GM18511 (cell line): ENCODE results near the gene MANSC1.
"Not testable (repeated sequence)": the region's sequence is repeated elsewhere in the genome, so short reads cannot be mapped to it uniquely, and the experiment has no call there.

ENCODE experiments used
- ATAC-seq: cut with Tn5 transposase; IDR thresholded peaks from one replicate; pipeline ENCODE4 v1.9.1; 2021; ENCODE audit warnings: mild to moderate bottlenecking, moderate library complexity; ENCODE audit not compliant: unreplicated experiment

Gene MANSC1

DNA sequence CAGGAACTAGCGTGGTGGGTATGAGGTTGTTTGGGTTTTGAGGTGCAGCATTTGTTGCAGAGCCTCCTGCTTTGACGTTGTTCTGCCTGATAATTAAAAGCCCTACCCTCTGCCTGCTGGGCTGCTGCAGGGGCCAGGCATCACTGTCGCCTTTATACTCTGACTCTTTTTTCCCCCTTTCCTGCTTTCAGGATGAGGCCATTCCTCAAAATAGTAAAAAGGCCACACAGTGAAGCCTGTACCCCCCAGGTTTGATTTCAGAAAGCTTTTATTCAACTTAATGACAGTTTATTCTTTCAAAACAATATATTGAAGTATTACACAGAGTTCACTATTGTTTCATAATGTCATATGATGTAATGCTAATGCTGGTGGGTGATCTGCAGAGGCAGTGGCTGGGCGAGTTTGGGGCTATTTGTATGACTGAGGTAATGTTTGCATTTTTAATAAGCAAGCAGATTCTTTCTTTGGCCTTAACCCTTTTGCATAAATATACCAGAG is 15.9 kb upstream of the MANSC1 start:
- ATAC-seq = no peak

DNA sequence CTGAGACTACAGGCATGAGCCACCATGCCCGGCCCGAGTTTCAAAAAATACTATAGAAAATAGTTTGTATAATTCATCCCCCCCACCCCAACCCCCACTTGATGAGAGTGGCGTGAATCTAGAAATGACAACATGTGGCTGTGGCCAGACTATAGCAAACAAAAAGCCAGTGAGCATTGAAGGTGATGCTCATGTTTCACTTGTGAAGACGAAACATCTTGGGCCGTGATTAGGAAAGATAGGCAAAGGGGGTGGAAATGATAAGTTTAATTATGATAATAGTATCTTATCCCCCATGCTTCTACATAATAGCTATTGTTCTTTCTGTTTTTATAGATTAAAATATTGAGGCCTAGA is 15.4 kb upstream of the MANSC1 start:
- no peak for ATAC-seq

DNA sequence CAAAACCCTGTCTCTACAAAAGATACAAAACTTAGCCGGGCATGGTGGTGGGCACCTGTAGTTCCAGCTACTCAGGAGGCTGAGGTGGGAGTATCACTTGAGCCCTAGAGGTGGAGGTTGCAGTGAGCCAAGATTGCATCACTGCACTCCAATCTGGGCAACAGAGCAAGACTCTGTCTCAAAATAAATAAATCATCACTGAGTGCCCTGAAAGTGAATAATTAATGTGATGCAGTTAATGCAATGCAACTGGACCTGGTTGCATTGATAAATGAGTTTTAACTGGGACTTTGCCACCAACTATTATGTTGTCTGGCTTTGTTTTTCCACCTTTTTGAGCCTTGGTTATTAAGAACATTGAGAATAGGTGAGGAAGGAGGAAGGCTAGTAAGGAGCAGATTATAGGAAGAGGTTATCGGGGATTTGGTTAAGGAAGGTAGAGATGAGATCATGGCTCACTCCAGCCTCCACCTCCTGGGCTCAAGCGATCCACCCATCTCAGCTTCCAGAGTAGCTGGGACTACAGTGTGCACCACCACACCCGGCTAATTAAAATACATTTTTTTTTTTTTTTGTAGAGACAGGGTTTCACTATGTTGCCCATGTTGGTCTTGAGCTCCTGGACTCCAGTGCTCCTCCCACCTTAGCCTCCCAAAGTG is 14.9 kb upstream of the MANSC1 start:
- no peak for ATAC-seq

DNA sequence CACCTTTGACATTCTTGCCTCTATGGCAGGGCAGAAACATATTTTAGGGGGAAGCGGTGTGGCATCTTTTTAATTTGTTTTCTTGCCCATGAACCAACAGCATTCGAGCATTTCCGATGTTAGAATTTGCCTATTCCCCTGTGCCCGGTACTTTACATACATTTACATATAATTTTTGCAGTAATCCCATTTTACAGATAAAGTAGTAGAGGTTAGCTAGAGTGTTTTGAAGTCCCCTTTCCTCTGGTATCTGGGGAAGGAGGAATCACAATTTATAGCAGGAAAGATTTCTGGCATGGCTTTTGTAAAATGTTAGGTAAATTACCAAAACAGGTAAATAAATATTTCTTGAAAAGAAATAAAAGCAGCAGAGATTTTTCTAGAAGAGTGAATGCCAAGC is 8.5 kb upstream of the MANSC1 start:
- no peak for ATAC-seq

DNA sequence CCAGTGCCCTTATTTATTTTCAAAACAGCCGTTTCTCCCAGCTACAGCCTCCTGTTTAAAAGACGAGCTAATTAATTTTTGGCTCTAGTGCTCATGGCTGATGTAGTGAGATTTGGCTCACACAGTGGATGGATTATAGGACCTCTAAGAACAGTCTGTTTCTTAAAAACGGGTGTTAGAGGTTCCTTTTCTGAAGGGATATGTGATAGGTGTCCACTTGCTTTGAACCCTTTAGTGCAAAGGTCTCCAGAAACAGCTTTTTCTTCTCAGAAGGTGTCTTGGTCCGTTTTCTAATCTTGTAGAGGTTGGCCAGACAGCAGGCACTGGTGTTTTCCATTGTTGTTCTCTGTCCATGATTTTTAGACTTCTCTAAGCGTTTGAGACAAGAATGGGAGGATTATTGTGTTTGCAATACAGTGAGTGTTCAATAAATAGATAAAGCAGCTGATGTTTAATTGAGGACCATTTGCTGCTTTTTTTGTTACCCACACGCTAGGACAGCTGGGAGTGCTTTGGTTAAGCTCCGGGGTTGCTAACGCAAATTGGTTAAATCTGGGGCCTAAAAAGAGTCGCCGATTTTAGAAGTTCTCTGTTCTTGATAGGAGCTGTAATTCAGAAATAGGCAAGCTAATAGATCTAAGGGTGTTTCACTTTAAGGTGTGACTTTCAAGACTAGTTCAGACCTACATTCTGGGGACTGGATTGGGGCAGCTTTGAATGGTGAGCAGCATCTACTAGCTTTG is 7.8 kb upstream of the MANSC1 start:
- peak; percentile 29 for ATAC-seq

DNA sequence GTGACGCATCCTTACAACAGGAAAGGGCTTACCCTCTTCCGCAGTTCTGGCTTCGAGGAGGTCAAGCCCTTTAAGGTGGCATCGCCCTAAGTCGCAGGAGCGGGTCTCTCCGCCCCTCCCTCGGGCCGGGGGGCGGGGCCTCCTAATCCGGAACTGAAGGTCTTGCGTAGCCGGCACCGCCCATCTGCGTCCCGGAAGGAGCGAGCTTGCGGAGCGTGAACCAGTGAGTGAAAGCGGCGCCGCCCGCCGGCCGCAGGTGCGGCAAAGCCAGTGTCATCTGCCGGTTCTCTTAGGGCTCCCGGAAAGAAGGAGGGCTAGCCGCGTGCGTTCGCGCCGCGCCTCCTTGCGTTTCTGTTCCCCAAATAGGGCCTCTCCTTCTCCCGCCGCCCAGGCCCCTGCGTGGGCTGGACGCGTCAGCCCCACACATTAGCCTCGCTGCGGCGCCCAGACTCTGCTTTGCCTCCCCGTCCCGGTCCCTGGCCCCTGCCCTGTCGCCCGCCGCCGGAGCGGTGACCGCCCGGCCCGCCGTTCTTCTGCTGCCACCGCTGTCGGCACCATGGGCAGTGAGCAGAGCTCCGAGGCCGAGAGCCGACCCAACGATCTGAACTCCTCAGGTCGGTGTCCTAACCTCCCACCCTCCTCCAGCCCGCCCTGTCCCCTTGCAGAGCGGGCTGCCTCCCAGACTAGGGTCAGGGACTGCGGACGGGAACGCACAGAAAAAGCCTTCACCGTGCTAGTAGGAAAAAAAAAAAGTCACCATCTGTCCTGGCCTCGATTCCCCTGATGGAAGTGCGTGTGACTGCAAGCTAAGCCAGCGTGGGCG is 7.1 kb upstream of the MANSC1 start, which contains the start of gene BORCS5:
BORCS5 (plus strand) TSS at position 183 of the 823 bp plus-strand sequence; CDS start at position 557, 374 bp downstream.
- ATAC-seq = peak; percentile 84

DNA sequence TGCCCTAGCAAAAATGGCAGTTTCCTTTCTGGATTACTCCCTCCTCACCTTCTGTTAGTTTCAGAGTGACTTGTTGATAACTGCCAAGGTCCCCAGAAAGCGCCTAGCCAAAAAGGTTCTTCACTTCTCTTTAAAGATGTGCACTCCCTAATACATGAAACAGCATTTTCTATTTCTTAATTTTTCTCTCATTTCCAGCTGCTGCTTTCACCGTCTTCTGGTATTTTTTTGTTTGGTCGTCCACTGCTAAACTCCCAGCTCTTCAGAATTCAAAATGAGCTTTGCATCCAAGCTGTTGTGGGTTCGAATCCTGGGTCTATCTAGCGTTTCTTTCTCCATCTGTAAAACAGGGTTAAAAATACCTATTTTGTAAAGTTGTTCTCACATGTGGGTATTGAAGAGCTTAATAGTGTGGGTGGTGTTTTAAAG is 6.4 kb upstream of the MANSC1 start:
- no peak for ATAC-seq

DNA sequence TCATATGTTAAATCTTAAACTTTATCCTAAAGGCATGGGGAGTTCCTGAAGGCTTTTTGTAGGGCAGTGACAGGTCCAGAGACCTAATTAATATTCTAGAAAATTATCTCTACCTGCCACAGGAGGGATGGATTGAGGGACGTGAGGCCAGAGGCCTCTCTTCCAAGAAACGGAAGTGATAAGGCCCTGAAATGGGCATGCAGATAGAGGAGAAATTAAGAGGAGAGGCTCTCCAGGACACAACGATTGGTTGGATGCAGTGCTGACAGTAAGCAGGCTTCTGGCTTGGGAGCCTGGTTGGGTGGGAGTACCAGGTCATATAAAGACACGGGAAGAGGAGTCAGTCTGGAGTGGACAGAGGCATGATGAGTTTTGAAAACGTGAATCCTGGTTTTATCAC is 3.8 kb upstream of the MANSC1 start:
- ATAC-seq = no peak

DNA sequence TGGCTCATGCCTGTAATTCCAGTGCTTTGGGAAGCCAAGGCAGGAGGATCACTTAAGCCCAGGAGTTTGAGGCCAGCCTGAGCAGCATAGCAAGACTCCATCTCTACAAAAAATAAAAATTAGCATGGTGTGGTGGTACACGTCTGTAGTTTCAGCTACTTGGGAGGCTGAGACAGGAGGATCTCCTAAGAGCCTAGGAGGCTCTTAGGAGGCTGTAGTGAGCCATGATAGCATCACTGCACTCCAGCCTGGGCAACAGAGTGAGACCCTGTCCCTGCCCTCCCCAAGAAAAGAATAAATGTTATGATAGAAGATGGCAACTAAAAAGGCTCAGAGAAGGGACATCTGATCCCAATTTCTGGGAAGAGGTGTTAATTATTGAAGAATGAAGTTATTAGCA is 3.2 kb upstream of the MANSC1 start:
- no peak for ATAC-seq

DNA sequence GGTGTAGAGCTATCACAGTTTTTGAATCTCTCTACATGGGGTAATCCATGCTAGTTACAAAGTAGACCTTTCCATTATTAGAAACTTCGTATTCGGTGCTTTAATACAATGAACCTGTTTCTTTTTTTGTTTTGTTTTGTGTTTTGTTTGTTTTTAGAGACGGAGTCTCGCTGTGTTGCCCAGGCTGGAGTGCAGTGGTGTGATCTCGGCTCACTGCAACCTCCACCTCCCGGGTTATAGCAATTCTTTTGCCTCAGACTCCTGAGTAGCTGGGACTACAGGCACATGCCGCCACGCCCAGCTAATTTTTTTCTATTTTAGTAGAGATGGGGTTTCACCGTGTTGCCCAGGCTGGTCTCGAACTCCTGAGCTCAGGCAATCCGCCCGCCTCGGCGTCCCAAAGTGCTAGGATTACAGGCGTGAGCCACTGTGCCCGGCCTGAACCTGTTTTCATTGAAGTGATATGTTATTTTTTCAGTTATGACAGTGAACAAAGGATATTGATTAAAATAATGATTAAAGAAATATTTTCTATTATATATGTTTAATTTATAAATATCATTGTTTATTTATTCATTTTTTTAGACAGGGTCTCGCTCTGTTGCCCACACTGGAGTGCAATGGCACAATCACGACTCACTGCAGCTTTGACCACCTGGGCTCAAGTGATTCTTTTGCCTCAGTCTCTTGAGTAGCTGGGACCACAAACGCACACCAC is 1.6 kb upstream of the MANSC1 start:
- not testable (repeated sequence) for ATAC-seq

DNA sequence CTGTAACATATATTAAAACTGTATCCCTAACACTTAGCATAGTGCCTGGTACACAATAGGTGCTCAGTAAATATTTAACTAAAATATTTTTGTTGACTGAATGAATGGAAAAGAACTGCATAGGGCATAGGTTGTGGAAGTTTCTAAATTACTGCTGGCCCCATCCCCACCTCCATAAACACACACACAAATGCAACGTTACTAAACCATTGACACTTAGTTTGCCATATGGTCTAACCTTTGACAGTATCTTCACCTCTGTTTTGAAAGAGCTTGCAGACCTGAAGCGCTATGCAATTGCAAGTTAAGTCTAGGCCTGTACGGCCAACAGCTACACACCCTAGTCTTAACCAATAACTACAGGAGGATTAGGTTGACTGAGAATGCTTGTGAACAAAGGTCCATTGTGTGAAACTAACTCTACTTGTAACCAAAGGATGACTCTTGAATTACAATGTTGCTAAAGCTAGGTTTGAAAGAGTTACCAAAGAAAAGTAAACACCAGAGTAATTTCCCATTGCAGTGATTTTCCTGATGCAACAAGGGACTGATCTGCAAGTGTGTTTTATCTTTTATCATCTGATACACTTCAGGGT is 924 bp upstream of the MANSC1 start:
- ATAC-seq = no peak

DNA sequence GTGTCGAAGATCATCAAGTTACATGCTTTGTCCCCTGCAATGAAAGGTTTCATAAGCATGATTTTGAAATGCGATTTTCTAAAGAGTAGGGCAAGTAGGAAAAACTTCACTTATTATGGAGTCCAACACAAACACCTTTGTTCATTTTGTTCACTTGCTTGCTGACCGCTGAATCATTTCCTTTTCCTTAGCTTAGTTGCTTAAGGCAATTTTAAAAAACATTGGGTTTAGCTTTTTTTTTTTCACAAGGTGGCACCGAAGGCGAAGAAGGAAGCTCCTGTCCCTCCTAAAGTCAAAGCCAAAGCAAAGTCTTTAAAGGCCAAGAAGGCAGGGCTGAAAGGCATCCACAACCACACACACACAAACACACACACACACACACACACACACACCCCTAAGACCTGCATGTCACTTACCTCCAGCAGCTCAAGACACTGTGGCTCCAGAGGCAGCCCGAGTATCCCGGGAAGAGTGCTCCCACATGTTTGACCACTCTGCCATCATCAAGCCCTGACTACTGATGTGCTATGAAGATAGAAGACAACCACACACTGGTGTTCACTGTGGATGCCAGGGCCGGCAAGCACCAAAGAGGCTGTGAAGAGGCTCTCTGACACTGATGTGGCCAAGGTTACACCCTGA is 11.4 kb downstream of the MANSC1 start:
- no peak for ATAC-seq

DNA sequence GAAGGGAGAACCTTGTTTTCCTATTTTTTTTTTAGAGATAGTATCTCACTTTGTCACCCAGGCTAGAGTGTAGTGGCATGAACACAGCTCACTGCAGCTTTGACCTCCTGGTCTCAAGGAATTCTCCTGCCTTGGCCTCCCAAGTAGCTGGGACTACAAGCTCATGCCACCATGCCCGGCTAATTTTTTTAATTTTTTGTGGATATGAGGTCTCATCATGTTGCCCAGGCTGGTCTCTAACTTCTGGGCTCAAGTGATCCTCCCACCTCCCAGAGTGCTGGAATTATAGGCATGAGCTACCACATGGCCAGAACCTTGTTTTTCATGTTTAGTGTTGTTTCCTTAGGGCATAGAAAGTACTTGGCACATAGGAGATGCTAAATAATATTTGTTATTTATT is 13.5 kb downstream of the MANSC1 start:
- no peak for ATAC-seq

DNA sequence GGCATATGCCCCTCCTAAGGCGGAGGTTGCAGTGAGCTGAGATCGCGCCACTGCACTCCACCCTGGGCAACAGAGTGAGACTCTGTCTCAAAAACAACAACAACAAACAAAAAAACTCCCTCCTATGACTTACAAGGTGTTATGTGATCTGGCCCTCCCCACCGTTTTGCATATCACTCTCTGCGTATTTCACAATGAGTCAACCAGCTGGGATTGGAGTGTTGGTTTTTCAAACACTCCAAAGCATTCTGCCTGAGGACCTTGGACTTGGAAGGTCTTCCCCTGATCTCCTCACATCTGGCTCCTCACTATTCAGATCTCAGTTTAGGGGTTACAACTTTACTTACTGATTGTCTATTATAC is 14.0 kb downstream of the MANSC1 start:
- no peak for ATAC-seq

DNA sequence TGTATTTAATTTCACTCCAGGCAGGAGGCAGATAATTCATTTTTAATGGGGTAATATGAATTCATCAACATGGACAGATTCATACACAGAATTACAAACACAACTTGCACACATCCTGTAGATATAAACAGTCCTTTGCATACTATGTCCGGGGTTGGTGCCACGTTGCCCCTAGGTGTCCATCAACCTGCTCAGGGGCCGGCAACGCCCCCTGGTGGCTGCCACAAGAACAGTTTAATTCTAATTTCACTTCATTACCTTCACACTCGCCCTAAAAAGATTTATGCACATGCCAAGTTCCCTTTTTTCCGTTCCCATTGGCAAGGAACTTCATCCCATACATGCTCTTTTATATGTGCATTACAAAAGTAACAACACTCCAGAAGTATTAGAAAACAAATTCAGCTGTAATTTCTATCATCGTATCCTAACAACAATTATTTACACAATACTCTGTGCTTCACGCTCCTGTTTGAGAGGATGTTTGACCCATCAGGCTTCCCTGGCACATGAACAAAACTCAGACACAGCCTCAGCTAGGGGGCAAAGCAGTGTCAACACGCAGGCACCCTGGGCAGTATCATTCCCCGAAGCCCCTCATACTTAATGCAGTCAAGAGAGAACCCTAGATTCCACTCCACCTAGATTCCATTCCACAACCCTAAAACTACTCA is 15.5 kb downstream of the MANSC1 start:
- ATAC-seq = no peak

DNA sequence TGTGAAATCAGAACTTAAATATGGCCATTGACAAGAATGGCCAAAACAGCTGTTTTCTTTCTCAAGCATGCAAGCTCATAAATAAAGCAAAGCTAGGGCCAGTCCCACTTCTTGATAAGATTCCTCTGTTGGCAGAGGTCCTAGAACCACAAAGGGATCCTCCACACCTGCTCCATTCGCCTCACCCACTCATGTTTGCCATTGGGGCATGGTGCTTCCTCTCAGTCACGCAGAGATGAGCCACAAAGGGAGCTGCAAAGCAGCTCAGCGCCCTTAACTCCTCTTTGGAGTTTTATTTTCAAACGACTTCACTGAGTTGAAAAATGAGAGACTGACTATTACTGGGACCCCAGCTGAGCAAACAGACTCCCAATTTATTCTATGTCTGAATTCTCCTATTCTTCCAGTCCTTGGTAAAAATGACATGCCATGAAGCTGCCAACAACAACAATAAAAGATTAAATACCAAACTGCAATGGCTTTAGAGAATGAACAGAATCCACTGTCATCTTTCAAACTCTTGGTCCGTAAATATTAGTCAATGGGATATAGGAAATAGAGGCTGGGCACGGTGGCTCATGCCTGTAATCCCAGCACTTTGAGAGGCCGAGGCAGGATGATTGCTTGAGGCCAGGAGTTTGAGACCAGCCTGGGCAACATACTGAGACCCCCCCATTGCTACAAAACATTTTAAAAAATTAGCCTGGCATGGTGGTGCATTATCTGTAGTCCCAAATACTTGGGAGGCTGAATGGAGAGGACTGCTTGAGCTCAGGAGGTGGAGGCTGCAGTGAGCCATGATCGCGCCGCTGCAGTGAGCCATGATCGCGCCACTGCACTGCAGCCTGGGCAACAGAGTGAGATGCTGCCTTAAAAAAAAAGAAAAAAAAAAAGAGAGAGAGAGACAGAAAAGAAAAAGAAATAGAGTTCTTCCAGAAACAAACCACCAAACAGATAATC is 16.4 kb downstream of the MANSC1 start:
- ATAC-seq = no peak

DNA sequence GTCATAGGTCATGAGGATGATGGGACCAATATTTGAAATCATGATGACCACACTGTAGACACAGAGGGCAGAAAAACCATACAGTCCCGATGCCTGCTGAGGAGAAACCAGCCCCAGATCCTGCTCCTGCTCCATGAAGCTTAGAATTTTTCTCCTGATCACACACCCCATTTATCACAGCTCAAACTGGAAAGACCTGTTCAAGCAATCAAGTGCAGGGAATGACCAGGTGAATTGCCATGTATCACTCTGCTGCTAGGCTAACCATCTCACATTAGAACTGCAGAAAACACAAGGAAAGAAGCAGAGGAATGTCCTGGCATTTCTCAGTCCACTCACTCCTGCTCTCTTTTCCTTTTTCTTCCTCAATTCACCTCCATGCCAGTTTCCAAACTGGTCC is 18.1 kb downstream of the MANSC1 start:
- ATAC-seq = no peak

DNA sequence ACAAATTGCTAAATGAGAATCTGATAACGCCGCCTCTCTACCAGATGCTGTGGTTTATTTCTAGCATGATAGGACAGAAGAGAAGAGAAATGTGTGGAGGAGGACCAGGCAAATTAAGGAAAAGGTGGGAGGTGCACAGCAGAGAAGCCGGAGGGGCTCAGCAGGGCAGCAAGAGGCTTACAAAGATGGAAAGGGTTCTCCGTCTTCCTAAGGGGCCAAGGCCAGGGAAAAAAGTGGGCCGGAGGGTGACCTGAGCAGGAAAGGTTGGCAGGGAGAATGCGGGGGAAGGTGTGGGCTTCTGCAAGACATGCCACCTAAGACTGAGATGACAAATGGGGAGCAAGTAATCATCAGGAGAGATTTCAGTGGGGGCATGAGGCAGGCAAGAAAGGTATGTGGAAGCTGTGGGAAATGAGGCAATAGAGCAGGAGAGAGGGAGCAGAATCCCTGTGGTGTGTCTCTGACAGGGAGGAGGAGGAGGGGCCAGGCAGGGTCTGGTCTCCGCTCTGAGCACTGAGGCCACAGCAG is 18.7 kb downstream of the MANSC1 start:
- no peak for ATAC-seq
